Stomach (tissue), 9 donors: ENCODE data around the gene GNAS-AS1. TPM values are rescaled to one million over a fixed set of nuclear protein-coding genes. Genes with fewer than 3 reads are reported as not detected.
A peak's percentile ranks its signal among the peaks of the same experiment; 100 is the strongest.

Experiments
- DNase-seq, 2 donors: peaks; one replicate each; pipeline versions ENCODE4 v3.0.0 to v3.0.0-alpha.2; 2013 to 2019
- H3K27ac ChIP-seq, 5 donors: fragments of 200-600 bp in 4 of 5; sonication (generic) in 4 of 5; one replicate each; pipeline ENCODE4 v1.5.1; 2013 to 2019; ENCODE audit warnings: mild to moderate bottlenecking in 1 of 5, moderate library complexity in 1 of 5
- H3K27me3 ChIP-seq, 3 donors: fragments of 200-600 bp; sonication (generic); one replicate each; pipeline ENCODE4 v1.5.1; 2017 to 2019; ENCODE audit warnings: mixed run types in 1 of 3
- H3K36me3 ChIP-seq, 4 donors: fragments of 200-600 bp; sonication (generic); 1 replicate in 3 of 4; 2 replicates in 1 of 4; pipeline ENCODE4 v1.5.1; 2016 to 2019
- H3K4me1 ChIP-seq, 4 donors: fragments of 200-600 bp; sonication (generic); one replicate each; pipeline ENCODE4 v1.5.1; 2016 to 2019
- H3K4me3 ChIP-seq, 4 donors: fragments of 200-600 bp; sonication (generic) in 3 of 4; one replicate each; pipeline ENCODE4 v1.5.1; 2016 to 2019; ENCODE audit warnings: mild to moderate bottlenecking in 1 of 4
- H3K9me3 ChIP-seq, 4 donors: fragments of 200-600 bp; sonication (generic); one replicate each; pipeline ENCODE4 v1.5.1; 2016 to 2019
- EP300 ChIP-seq: sonication (generic); formaldehyde crosslinking; IDR thresholded peaks from one replicate; pipeline ENCODE4 v1.6.1; 2017; ENCODE audit warnings: antibody characterized with exemption
- POLR2A ChIP-seq, 4 donors: fragments of 450-650 bp; IDR thresholded peaks; one replicate each; pipeline ENCODE4 v1.6.1; 2016; ENCODE audit warnings: antibody characterized with exemption in 4 of 4, control low read depth in 2 of 4, mild to moderate bottlenecking in 1 of 4, moderate library complexity in 1 of 4
- POLR2AphosphoS5 ChIP-seq, 3 donors: sonication (generic); formaldehyde crosslinking; IDR thresholded peaks; one replicate each; pipeline ENCODE4 v1.6.1; 2016; ENCODE audit warnings: antibody characterized with exemption in 3 of 3
- WGBS, 5 donors: extraction: QIAGEN DNeasy Blood & Tissue Kit in 3 of 5; methylation state at CpG; one replicate each; pipeline versions ENCODE4 v1.1.5 to v1.1.7; 2013 to 2018; 5-methylcytosine and 5-hydroxymethylcytosine counted together
- intact Hi-C: fragments of 100-400 bp; cut with DNase I; formaldehyde crosslinking; loops from one replicate; pipeline ENCODE4 v1.15.1; 2023; ENCODE audit warnings: low total_unique reads
- polyA plus RNA-seq, 3 donors: library from polyadenylated mRNA; stranded (reverse); fragments of 200-250 nt; gene quantifications; one replicate each; pipeline ENCODE4 v1.2.3, GENCODE V29; 2013
- total RNA-seq, 5 donors: library from RNA; depleted of rRNA; stranded (reverse); fragments of >200 nt; gene quantifications; one replicate each; pipeline versions ENCODE4 v1.1.0 to v1.2.3, GENCODE V29; 2014 to 2016
- TF ChIP-seq, protein P1 (sequence below), 7 experiments: fragments of 450-650 bp in 4 of 7; fragments of 200-600 bp in 3 of 7; sonication (generic) in 3 of 7; IDR thresholded peaks; one replicate each; pipeline ENCODE4 v1.5.1; 2016 to 2019; ENCODE audit warnings: antibody characterized with exemption in 7 of 7, control low read depth in 2 of 7, mild to moderate bottlenecking in 1 of 7
- donor health status: healthy with polysubstance abuse.
- donor health status: Bipolar disorder and iron deficiency.
- donor health status: healthy.

The GNAS-AS1 gene
- total and polyA plus RNA-seq, 8 donors = 0.15 to 45.5 (median 1.8) TPM; not detected in 4

DNA sequence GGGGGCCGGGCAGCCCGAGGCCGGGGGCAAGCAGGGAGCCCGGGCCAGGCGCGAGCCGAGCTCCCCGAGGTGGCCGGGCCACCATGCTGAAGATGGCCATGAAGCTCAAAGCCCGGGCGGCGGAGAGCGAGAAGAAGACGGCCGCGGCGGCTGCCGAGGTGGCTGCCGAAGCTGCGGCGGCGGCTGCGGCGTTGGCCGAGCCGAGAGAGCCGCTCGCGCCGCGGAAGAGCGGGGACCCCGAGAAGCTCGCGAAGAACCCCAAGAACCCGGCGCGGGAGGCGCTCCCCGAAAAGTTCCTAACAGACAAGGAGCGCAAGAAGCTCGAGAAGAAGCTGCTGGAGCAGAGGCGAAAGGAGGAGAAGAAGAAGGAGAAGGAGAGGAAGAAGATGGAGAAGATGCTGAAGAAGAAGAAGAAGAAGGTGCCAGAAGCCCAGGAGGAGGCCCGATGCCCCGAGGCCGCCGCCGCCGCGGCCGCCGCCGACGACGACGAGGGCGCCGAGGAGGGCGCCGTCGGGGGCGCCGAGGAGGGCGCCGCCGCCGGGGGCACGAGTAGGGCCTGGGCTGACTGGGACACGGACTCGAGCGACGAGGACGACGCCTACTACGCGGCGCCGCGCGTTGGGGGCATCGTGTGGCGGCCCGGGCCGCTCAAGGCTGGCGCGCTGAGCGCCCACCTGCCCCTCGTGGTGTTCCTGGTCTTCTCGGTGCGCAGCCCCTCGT lies 39.3 kb upstream of the GNAS-AS1 start:
- DNase-seq = no peak
- intact Hi-C loops = no loop called here
- WGBS, 5 donors = 19 to 52% (median 31%) methylated on average over 63 to 91 of the region's 91 CpGs
- Histone ChIP-seq H3K9me3 (no peaks in the 10 kb centered on the region), H3K4me1 (peaks cover 22 to 32% (median 28%) of the 10 kb centered on the region in 4 donors), H3K36me3 (no peaks in the 10 kb centered on the region), H3K4me3 (peak overlapping the region; percentile 68 to 89 (median 81)), H3K27me3 (no peaks in the 10 kb centered on the region), H3K27ac (peak overlapping the region; percentile 98 to 100 (median 99))
- TF ChIP-seq POLR2A (IDR thresholded peaks at IDR 0.05) = no peak
- no peak for TF ChIP-seq EP300
- TF ChIP-seq, protein P1, sequence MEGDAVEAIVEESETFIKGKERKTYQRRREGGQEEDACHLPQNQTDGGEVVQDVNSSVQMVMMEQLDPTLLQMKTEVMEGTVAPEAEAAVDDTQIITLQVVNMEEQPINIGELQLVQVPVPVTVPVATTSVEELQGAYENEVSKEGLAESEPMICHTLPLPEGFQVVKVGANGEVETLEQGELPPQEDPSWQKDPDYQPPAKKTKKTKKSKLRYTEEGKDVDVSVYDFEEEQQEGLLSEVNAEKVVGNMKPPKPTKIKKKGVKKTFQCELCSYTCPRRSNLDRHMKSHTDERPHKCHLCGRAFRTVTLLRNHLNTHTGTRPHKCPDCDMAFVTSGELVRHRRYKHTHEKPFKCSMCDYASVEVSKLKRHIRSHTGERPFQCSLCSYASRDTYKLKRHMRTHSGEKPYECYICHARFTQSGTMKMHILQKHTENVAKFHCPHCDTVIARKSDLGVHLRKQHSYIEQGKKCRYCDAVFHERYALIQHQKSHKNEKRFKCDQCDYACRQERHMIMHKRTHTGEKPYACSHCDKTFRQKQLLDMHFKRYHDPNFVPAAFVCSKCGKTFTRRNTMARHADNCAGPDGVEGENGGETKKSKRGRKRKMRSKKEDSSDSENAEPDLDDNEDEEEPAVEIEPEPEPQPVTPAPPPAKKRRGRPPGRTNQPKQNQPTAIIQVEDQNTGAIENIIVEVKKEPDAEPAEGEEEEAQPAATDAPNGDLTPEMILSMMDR (IDR thresholded peaks at IDR 0.05) = no peak
- TF ChIP-seq POLR2AphosphoS5 (IDR thresholded peaks at IDR 0.05) = no peak

DNA sequence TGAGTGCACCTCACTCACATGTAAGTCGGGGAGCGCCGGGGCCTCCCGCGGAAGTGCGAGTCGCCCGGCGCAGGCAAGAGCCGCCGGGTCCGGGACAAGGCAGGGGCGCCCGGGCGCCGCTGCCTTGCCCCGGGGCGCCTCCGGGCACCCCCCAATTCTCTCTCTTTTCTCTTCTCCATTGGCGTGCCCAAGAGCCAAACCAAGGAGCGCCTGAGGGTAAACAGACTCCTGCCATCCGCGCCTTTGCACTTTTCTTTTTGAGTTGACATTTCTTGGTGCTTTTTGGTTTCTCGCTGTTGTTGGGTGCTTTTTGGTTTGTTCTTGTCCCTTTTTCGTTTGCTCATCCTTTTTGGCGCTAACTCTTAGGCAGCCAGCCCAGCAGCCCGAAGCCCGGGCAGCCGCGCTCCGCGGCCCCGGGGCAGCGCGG lies 38.6 kb upstream of the GNAS-AS1 start:
- intact Hi-C loops = no loop called here
- WGBS, 5 donors = 37 to 58% (median 54%) methylated on average over 30 to 35 of the region's 35 CpGs

DNA sequence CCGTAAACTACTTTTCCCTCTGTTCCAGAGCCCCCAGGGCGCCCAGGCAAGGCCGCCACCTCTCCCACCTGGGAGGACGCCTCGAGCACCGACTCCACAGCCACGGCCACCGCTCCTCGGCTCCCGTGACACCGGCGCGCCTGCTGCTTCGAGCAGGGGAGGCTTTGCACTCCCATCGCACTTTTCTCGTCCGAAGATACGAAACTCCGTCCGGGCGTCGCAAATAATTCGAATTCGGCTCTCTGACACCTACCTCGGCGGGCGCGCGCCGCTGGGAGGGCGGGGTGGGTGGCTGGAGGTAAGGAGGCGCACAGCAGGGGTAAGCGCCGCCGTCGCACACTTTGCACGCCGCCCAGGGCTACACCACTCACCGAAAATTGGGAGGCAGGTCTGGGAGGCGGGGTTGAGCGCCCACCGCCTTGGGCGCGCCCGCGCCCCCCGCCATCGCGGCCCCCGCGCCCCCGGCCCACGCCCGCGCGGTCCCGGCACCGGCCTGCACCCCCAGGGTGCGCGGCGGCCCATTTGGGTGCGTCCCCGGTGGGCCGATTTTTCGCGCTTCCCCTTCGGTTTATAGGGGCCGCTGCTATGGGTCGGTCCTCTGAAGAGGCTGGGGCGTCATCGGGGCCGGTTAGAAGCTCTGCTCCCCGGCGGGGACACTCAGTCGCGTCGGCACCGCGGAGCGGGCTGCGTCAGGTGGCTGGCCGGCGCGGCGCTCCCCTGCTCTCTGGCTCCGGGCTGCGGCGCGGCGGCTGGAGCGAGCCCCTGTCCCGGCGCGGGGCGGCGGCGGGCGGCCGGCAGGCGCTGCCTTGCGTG lies 38.0 kb upstream of the GNAS-AS1 start:
- DNase-seq = peak; percentile 82 to 94
- TF ChIP-seq POLR2A (IDR thresholded peaks at IDR 0.05) (peak in 1 of 4 donors; percentile 62), EP300 (no peak), POLR2AphosphoS5 (IDR thresholded peaks at IDR 0.05) (peak; percentile 82 to 99 (median 96))
- TF ChIP-seq, protein P1 (IDR thresholded peaks at IDR 0.05) = no peak
- Histone ChIP-seq H3K36me3 (no peaks in the 10 kb centered on the region), H3K9me3 (no peaks in the 10 kb centered on the region), H3K4me3 (peak overlapping the region; percentile 68 to 89 (median 81)), H3K27ac (peak overlapping the region; percentile 98 to 100 (median 99)), H3K27me3 (no peaks in the 10 kb centered on the region), H3K4me1 (peaks cover 10 to 20% (median 15%) of the 10 kb centered on the region in 4 donors)
- intact Hi-C loops = no loop called here
- WGBS, 5 donors = 42 to 68% (median 51%) methylated on average over 69 to 101 of the region's 101 CpGs

More for the DNA sequence above, 38.6 kb upstream of the GNAS-AS1 start:
- Histone ChIP-seq H3K36me3 (no peaks in the 10 kb centered on the region), H3K27ac (peak overlapping the region; percentile 98 to 100 (median 99)), H3K4me1 (peaks cover 16 to 26% (median 21%) of the 10 kb centered on the region in 4 donors), H3K9me3 (no peaks in the 10 kb centered on the region), H3K4me3 (peak overlapping the region; percentile 68 to 89 (median 81)), H3K27me3 (no peaks in the 10 kb centered on the region)
- TF ChIP-seq, protein P1 (IDR thresholded peaks at IDR 0.05) = no peak
- TF ChIP-seq EP300 = no peak
- TF ChIP-seq POLR2AphosphoS5 (IDR thresholded peaks at IDR 0.05) = no peak
- DNase-seq = no peak

DNA sequence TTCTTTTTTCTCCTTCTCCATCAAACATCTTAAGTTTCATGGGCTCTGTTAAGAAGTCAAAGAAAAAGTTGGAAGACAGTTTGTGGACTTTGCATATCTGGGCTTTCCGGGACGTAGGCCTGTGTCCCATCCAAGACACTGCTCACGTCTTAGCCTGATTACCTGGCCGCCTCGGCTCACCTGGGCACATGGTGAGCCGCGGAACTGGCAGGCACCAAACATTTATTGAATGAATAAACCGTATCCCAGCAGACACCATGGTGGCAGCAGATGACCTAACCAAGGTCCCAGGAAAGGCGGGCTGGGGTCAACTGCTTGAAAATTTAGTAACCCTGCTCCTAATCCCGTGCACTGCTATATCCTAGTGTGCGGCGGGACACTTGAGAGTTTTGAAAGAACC lies 37.4 kb upstream of the GNAS-AS1 start:
- peak overlapping the region; percentile 68 to 89 (median 81) for H3K4me3 ChIP-seq
- TF ChIP-seq POLR2A (IDR thresholded peaks at IDR 0.05) (no peak), POLR2AphosphoS5 (IDR thresholded peaks at IDR 0.05) (no peak), EP300 (no peak)
- TF ChIP-seq, protein P1 (IDR thresholded peaks at IDR 0.05) = no peak
- H3K36me3 ChIP-seq = no peaks in the 10 kb centered on the region
- H3K27me3 ChIP-seq = no peaks in the 10 kb centered on the region
- WGBS, 5 donors = 35 to 44% (median 43%) methylated on average over 12 of the region's 12 CpGs
- intact Hi-C loops = no loop called here
- H3K27ac ChIP-seq = peak overlapping the region; percentile 72 to 100 (median 99)
- DNase-seq = no peak
- peaks cover 4 to 13% (median 9%) of the 10 kb centered on the region in 4 donors for H3K4me1 ChIP-seq
- no peaks in the 10 kb centered on the region for H3K9me3 ChIP-seq
